Adrenal gland (tissue), 12 donors: Measurements from ENCODE around the gene ACADM. TPM values are rescaled to one million over a fixed set of nuclear protein-coding genes. Genes with fewer than 3 reads are reported as not detected.
"Not testable (repeated sequence)": the region's sequence is repeated elsewhere in the genome, so short reads cannot be mapped to it uniquely, and the experiment has no call there.

ENCODE experiments used
- DNase-seq, 7 donors: peaks; one replicate each; pipeline ENCODE4 v3.0.0-alpha.2; 2019 to 2020
- H3K27ac ChIP-seq, 5 donors: fragments of 200-600 bp; sonication (generic) in 4 of 5; 1 replicate in 3 of 5; 2 replicates in 2 of 5; pipeline versions ENCODE4 v1.5.1 to v1.8.0; 2016 to 2020; ENCODE audit warnings: mild to moderate bottlenecking in 1 of 5
- H3K27me3 ChIP-seq: fragments of 200-600 bp; 2 replicates; pipeline ENCODE4 v1.8.0; 2021
- H3K36me3 ChIP-seq, 2 donors: fragments of 200-600 bp; replicated peaks in 1 of 2; 1 replicate in 1 of 2; 2 replicates in 1 of 2; pipeline versions ENCODE4 v1.5.1 to v1.8.0; 2018 to 2022
- H3K4me1 ChIP-seq, 2 donors: fragments of 200-600 bp; replicated peaks in 1 of 2; 1 replicate in 1 of 2; 2 replicates in 1 of 2; pipeline versions ENCODE4 v1.5.1 to v1.8.0; 2018 to 2021
- H3K4me3 ChIP-seq, 4 donors: fragments of 200-600 bp; sonication (generic) in 3 of 4; one replicate each; pipeline ENCODE4 v1.5.1; 2016 to 2018
- H3K9me3 ChIP-seq, 3 donors: fragments of 200-600 bp; sonication (generic) in 1 of 3; replicated peaks in 1 of 3; 1 replicate in 2 of 3; 2 replicates in 1 of 3; pipeline versions ENCODE4 v1.5.1 to v1.8.0; 2016 to 2021
- CTCF ChIP-seq, 6 experiments: fragments of 450-650 bp in 4 of 6; fragments of 200-600 bp in 2 of 6; sonication (generic) in 1 of 6; IDR thresholded peaks; 1 replicate in 5 of 6; 2 replicates in 1 of 6; pipeline versions ENCODE4 v1.5.1 to v1.8.0; 2016 to 2021; ENCODE audit warnings: antibody characterized with exemption in 6 of 6, mild to moderate bottlenecking in 2 of 6, moderate library complexity in 1 of 6
- POLR2A ChIP-seq, 2 donors: fragments of 450-650 bp; IDR thresholded peaks; one replicate each; pipeline ENCODE4 v1.6.1; 2017; ENCODE audit warnings: antibody characterized with exemption in 2 of 2, mild to moderate bottlenecking in 2 of 2, moderate library complexity in 1 of 2
- WGBS, 4 donors: extraction: QIAGEN DNeasy Blood & Tissue Kit in 2 of 4; methylation state at CpG; one replicate each; pipeline versions ENCODE4 v1.1.5 to v1.1.7; 2013 to 2017; 5-methylcytosine and 5-hydroxymethylcytosine counted together
- intact Hi-C, 2 donors: fragments of 100-400 bp; cut with DNase I; formaldehyde crosslinking; loops; one replicate each; pipeline versions ENCODE4 v1.14.1 to v1.15.0; 2022 to 2023
- polyA plus RNA-seq, 3 donors: library from polyadenylated mRNA; stranded (reverse); fragments of 200-250 nt in 2 of 3; fragments of 350-450 nt in 1 of 3; fragmentation: Illumina TruSeq in 1 of 3; extraction: RNeasy Lipid Tissue Mini Kit (QIAGEN cat#74804) in 1 of 3; gene quantifications; one replicate each; pipeline ENCODE4 v1.2.3, GENCODE V29; 2013 to 2014
- total RNA-seq, 9 donors: library from RNA; depleted of rRNA in 4 of 9; stranded (reverse); fragments of >200 nt in 4 of 9; fragments of 120-200 nt in 1 of 9; fragmentation: NEBNext Ultra II Directional in 1 of 9; extraction: Animal tissue kit (Norgen Biotek cat#: 25700) in 1 of 9; gene quantifications; one replicate each; pipeline versions ENCODE4 v1.1.0 to v1.2.4, GENCODE V29; 2013 to 2023
- donor health status: healthy with polysubstance abuse.
- donor health status: Bipolar disorder and iron deficiency.
- donor health status: DM: yes; HTN: yes; CAD: no.
- donor health status: DM: no; HTN: no; CAD: no.
- donor health status: DM: no; HTN: no; CAD: no.
- donor health status: DM: yes; HTN: yes; CAD: no.

The ACADM gene
- total and polyA plus RNA-seq, 12 donors: 23.1 to 208 (median 101) TPM

GRCh38 chr1:75768016-75768415 lies 43.5 kb downstream of the ACADM start:
- H3K4me3 ChIP-seq: no peak overlapping the region
- no peaks in the 10 kb centered on the region for H3K36me3 ChIP-seq
- intact Hi-C loops: no loop called here
- H3K4me1 ChIP-seq: no peaks in the 10 kb centered on the region
- no peak overlapping the region for H3K27ac ChIP-seq
- 86 to 90% (median 88%) methylated on average over 1 of the region's 1 CpG for WGBS, 4 donors
- DNase-seq: no peak
- TF ChIP-seq CTCF (IDR thresholded peaks at IDR 0.05) (no peak), POLR2A (IDR thresholded peaks at IDR 0.05) (no peak)
- H3K27me3 ChIP-seq: no peaks in the 10 kb centered on the region
- no peaks in the 10 kb centered on the region for H3K9me3 ChIP-seq

- no peak for TF ChIP-seq POLR2A (IDR thresholded peaks at IDR 0.05)
- TF ChIP-seq CTCF (IDR thresholded peaks at IDR 0.05): no peak
- H3K27ac ChIP-seq: no peak overlapping the region
- 69 to 73% (median 70%) methylated on average over 1 of the region's 1 CpG for WGBS, 4 donors
Measured at GRCh38 chr1:75770761-75771160, 46.3 kb downstream of the ACADM start.

GRCh38 chr1:75771978-75772377 lies 47.5 kb downstream of the ACADM start:
- H3K27me3 ChIP-seq: no peaks in the 10 kb centered on the region
- intact Hi-C loops: no loop called here
- H3K4me3 ChIP-seq: no peak overlapping the region
- no peak overlapping the region for H3K27ac ChIP-seq
- no peak for DNase-seq
- no peaks in the 10 kb centered on the region for H3K36me3 ChIP-seq
- 72 to 78% (median 76%) methylated on average over 3 of the region's 3 CpGs for WGBS, 4 donors
- no peaks in the 10 kb centered on the region for H3K9me3 ChIP-seq
- no peaks in the 10 kb centered on the region for H3K4me1 ChIP-seq
- TF ChIP-seq CTCF (IDR thresholded peaks at IDR 0.05) (no peak), POLR2A (IDR thresholded peaks at IDR 0.05) (no peak)

More at GRCh38 chr1:75770761-75771160, 46.3 kb downstream of the ACADM start:
- DNase-seq: no peak
- Histone ChIP-seq H3K4me1 (no peaks in the 10 kb centered on the region), H3K36me3 (no peaks in the 10 kb centered on the region), H3K9me3 (no peaks in the 10 kb centered on the region), H3K27me3 (no peaks in the 10 kb centered on the region), H3K4me3 (no peak overlapping the region)
- intact Hi-C loops: no loop called here

- H3K27me3 ChIP-seq, H3K4me1 ChIP-seq, H3K27ac ChIP-seq, H3K36me3 ChIP-seq, intact Hi-C loops, DNase-seq, H3K4me3 ChIP-seq, H3K9me3 ChIP-seq: not testable (repeated sequence)
- WGBS, 4 donors: 66 to 95% (median 79%) methylated on average over 4 of the region's 4 CpGs
Measured at GRCh38 chr1:75777812-75778211, 53.3 kb downstream of the ACADM start.

GRCh38 chr1:75778694-75779093 lies 54.2 kb downstream of the ACADM start:
- H3K27me3 ChIP-seq, intact Hi-C loops, H3K4me3 ChIP-seq, H3K4me1 ChIP-seq, H3K27ac ChIP-seq, H3K9me3 ChIP-seq, DNase-seq, H3K36me3 ChIP-seq: not testable (repeated sequence)
- 85 to 93% (median 89%) methylated on average over 5 of the region's 5 CpGs for WGBS, 4 donors

- DNase-seq, intact Hi-C loops, H3K4me3 ChIP-seq, H3K27me3 ChIP-seq, H3K9me3 ChIP-seq, H3K4me1 ChIP-seq, H3K36me3 ChIP-seq, H3K27ac ChIP-seq: not testable (repeated sequence)
- WGBS, 4 donors: 77 to 80% (median 78%) methylated on average over 4 of the region's 4 CpGs
Measured at GRCh38 chr1:75780183-75780582, 55.7 kb downstream of the ACADM start.

GRCh38 chr1:75783920-75784319 lies 59.4 kb downstream of the ACADM start:
- H3K9me3 ChIP-seq, H3K27me3 ChIP-seq, H3K4me3 ChIP-seq, H3K36me3 ChIP-seq, H3K27ac ChIP-seq, DNase-seq, intact Hi-C loops: not testable (repeated sequence)
- WGBS, 4 donors: 93 to 95% (median 94%) methylated on average over 4 of the region's 4 CpGs
- peaks cover 15 to 23% of the 10 kb centered on the region in 2 donors for H3K4me1 ChIP-seq
